Nephron (organoid): ENCODE results near the gene PHF20.
A peak's percentile ranks its signal among the peaks of the same experiment; 100 is the strongest.

Source experiments
- H3K27ac Mint-ChIP-seq, 3 experiments: 2 replicates each; pipeline ENCODE4 v1.8.0; 2020; ENCODE audit warnings: mixed read lengths in 3 of 3, mild to moderate bottlenecking in 2 of 3, moderate library complexity in 1 of 3
- H3K27me3 Mint-ChIP-seq: 2 replicates; pipeline ENCODE4 v1.8.0; 2021; ENCODE audit warnings: low read depth, mild to moderate bottlenecking, moderate library complexity, mixed read lengths
- H3K36me3 Mint-ChIP-seq: 2 replicates; pipeline ENCODE4 v1.8.0; 2020; ENCODE audit warnings: low read depth, mixed read lengths
- H3K4me1 Mint-ChIP-seq: 2 replicates; pipeline ENCODE4 v1.8.0; 2020; ENCODE audit warnings: mixed read lengths
- H3K4me3 Mint-ChIP-seq, 3 experiments: 2 replicates each; pipeline ENCODE4 v1.8.0; 2020; ENCODE audit warnings: mild to moderate bottlenecking in 3 of 3, mixed read lengths in 3 of 3, moderate library complexity in 2 of 3
- H3K9me3 Mint-ChIP-seq: 2 replicates; pipeline ENCODE4 v1.8.0; 2020; ENCODE audit warnings: mixed read lengths
- CTCF ChIP-seq, 3 experiments: fragments of 200-600 bp; sonication (generic); IDR thresholded peaks; one replicate each; pipeline ENCODE4 v1.5.0; 2021; ENCODE audit warnings: antibody characterized with exemption in 3 of 3; ENCODE audit not compliant: unreplicated experiment in 3 of 3

PHF20 gene

GRCh38 chr20:35975576-35976373 lies 204.0 kb downstream of the PHF20 start:
- H3K36me3 Mint-ChIP-seq, result no peaks in the 10 kb centered on the region

DNA sequence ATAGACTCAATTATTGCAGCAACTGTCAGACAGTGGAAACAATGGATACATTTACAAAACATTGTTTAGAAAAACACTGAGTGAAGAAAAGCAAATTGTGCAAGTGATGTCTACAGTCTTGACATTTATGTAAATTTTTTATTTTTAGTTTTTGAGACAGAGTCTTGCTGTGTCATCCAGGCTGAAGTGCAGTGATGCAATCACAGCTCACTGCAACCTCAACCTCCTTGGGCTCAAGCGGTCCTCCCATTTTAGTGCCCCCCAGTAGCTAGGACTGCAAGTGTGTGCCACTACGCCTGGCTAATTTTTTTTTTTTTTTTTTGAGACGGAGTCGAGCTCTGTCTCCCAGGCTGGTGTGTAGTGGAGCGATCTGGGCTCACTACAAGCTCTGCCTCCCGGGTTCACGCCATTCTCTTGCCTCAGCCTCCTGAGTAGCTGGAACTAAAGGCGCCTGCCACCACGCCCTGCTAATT lies 206.3 kb downstream of the PHF20 start:
- TF ChIP-seq CTCF (IDR thresholded peaks at IDR 0.05; ENCODE audit: unreplicated experiment in 3 of 3), result no peak
- no peak overlapping the region for H3K4me3 Mint-ChIP-seq
- no peak overlapping the region for H3K27ac Mint-ChIP-seq
- peaks cover 7% of the 10 kb centered on the region for H3K4me1 Mint-ChIP-seq
- peaks cover 4% of the 10 kb centered on the region for H3K27me3 Mint-ChIP-seq
- H3K36me3 Mint-ChIP-seq, result no peaks in the 10 kb centered on the region
- H3K9me3 Mint-ChIP-seq, result no peaks in the 10 kb centered on the region

More at GRCh38 chr20:35975576-35976373, 204.0 kb downstream of the PHF20 start:
- Mint-ChIP-seq H3K27me3 (no peaks in the 10 kb centered on the region), H3K4me1 (peaks cover 7% of the 10 kb centered on the region), H3K4me3 (no peak overlapping the region), H3K27ac (peak overlapping the region in 1 of 3 experiments; percentile 9), H3K9me3 (no peaks in the 10 kb centered on the region)
- TF ChIP-seq CTCF (IDR thresholded peaks at IDR 0.05; ENCODE audit: unreplicated experiment in 3 of 3), result no peak

- Mint-ChIP-seq H3K27me3 (peaks cover 4% of the 10 kb centered on the region), H3K27ac (no peak overlapping the region), H3K9me3 (no peaks in the 10 kb centered on the region), H3K4me1 (peaks cover 7% of the 10 kb centered on the region), H3K36me3 (no peaks in the 10 kb centered on the region), H3K4me3 (no peak overlapping the region)
- no peak for TF ChIP-seq CTCF (IDR thresholded peaks at IDR 0.05; ENCODE audit: unreplicated experiment in 3 of 3)
Observed at GRCh38 chr20:35979544-35979943, 207.7 kb downstream of the PHF20 start.

GRCh38 chr20:35981969-35982368 lies 210.2 kb downstream of the PHF20 start:
- Mint-ChIP-seq H3K4me3 (no peak overlapping the region), H3K9me3 (no peaks in the 10 kb centered on the region), H3K36me3 (no peaks in the 10 kb centered on the region), H3K27me3 (peaks cover 9% of the 10 kb centered on the region), H3K4me1 (no peaks in the 10 kb centered on the region), H3K27ac (no peak overlapping the region)
- TF ChIP-seq CTCF (IDR thresholded peaks at IDR 0.05; ENCODE audit: unreplicated experiment in 3 of 3), result no peak

- peaks cover 11% of the 10 kb centered on the region for H3K27me3 Mint-ChIP-seq
- no peaks in the 10 kb centered on the region for H3K9me3 Mint-ChIP-seq
- H3K27ac Mint-ChIP-seq, result no peak overlapping the region
- no peak overlapping the region for H3K4me3 Mint-ChIP-seq
- no peaks in the 10 kb centered on the region for H3K4me1 Mint-ChIP-seq
- H3K36me3 Mint-ChIP-seq, result no peaks in the 10 kb centered on the region
- no peak for TF ChIP-seq CTCF (IDR thresholded peaks at IDR 0.05; ENCODE audit: unreplicated experiment in 3 of 3)
Observed at GRCh38 chr20:35984382-35984781, 212.6 kb downstream of the PHF20 start.

GRCh38 chr20:35985806-35986205 lies 214.0 kb downstream of the PHF20 start:
- Mint-ChIP-seq H3K9me3 (no peaks in the 10 kb centered on the region), H3K4me1 (no peaks in the 10 kb centered on the region), H3K4me3 (no peak overlapping the region), H3K27ac (no peak overlapping the region), H3K27me3 (peaks cover 11% of the 10 kb centered on the region), H3K36me3 (no peaks in the 10 kb centered on the region)
- no peak for TF ChIP-seq CTCF (IDR thresholded peaks at IDR 0.05; ENCODE audit: unreplicated experiment in 3 of 3)
